ENCODE results near the gene TAB2.
"Not testable (repeated sequence)": the region's sequence is repeated elsewhere in the genome, so short reads cannot be mapped to it uniquely, and the experiment has no call there.

The TAB2 gene

DNA sequence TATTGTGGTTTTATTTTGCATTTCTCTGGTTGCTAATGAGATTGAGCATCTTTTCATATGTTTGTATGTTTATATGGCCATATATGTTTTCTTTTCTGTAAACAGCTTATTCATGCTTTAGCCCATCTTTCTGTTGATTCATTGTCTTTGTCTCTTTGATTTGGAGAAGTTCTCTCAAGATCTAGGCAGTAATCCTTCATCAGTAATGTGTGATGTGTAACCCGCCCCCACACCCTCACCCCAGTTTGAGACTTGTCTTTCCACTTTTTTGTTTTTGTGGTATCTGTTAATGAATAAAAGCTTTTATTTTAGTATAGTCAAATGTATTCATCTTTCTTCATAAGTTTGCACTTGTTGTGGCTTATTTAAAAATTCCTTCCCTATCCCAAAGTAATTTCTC is 141.3 kb downstream of the TAB2 start:
- DNase-seq (ENCODE audit: low spot score), result no peak
- no peak for FAIRE-seq

DNA sequence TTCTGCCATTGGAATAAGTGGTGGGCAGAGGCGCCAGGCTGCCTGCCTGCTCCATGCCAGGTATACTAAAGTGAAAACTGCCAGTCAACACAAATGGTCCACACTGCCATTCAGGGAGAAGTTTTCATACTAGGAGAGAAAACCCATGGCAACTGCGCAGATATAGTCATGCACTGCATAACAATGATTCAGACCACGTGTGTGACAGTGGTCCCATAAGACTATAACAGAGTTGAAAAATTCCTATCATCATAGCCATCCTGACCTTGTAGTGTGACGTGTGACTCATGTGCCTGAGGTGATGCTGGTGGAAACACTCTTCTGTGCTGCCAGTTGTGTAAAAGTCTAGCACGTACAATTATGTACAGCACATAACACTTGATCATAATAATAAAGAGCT is 142.2 kb downstream of the TAB2 start:
- DNase-seq (ENCODE audit: low spot score) (no peak), FAIRE-seq (no peak)

DNA sequence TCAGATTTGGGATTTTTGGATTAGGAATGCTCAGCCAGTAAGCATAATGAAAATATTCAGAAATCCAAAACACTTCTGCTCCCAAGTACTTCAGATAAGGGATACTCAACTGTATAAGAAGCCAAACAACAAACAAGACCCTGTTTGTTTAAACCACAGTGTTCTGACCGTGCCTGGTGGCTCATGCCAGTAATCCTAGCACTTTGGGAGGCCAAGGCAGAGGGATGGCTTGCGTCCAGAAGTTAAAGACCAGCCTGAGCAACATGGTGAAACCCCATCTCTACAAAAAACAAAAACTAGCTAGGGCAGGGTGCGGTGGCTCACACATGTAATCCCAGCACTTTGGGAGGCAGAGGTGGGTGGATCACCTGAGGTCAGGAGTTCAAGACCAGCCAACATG is 142.7 kb downstream of the TAB2 start:
- FAIRE-seq; DNase-seq (ENCODE audit: low spot score): not testable (repeated sequence)
